HG03196 (cell line): Measurements from ENCODE around the gene ABCA13.
"Not testable (repeated sequence)": the region's sequence is repeated elsewhere in the genome, so short reads cannot be mapped to it uniquely, and the experiment has no call there.

Experiments used
- ATAC-seq: cut with Tn5 transposase; IDR thresholded peaks from one replicate; pipeline ENCODE4 v1.9.1; 2021; ENCODE audit not compliant: unreplicated experiment

The ABCA13 gene

DNA sequence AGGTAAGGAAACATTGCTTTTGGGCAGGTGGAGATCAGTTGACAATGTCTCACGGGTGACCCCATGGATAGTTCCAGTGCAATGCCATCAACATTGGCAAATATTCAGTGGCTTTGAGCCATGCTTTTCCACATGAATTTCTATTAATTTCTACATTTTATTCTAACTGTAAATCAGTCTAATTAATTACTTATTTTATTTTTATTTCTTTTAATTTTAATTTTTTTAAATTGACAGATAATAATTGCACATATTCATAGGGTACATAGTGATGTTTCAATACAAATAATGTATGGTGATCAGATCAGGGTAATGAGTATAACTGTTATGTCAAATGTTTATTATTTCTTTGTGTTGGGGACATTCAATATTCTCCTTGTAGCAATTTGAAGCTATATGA, 3.8 kb downstream of the ABCA13 start:
- ATAC-seq: no peak

DNA sequence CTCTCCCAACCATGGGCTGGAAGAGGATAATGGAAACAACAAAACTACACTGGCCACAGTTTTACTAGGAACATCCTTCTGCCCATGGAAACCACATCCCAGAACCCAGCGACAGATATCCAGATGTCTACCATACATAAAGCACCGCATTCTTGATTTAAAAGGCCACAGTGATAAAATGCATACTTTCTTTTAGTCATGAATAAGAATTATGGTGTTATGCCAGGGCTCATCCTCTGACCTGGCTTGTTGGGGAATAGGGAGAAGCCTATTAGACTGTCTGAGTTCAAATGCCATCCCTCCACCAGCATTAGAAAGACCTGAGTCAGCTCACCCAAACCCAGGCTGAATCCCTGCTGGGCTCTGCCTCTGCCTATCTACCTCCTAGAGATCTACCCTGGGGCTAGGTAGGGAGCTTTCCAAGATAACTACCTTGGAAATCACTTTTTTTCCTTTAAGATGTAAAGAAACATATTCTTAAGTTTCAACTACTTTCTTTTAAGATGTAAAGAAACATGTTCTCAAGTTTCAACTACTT, 5.2 kb downstream of the ABCA13 start:
- ATAC-seq: no peak

DNA sequence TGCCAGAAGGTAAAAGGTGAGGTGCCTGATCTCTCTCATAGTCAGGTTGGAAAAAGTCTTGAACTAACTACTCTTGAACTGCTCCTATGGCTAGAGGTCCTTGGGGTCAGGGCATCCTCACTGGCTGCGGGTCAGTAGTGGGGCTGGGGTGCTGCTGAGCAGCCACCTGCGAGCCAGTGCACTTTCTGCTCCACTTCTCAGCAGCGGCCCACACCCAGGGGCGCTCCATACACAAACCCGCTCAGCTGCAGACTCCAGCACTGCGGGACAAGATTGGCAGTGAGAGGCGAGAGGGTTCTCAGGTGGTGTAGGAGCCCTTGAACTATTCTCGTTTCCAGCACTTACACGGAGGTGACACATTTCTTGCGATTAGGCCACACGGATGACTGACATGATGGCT, 6.0 kb downstream of the ABCA13 start:
- no peak for ATAC-seq

DNA sequence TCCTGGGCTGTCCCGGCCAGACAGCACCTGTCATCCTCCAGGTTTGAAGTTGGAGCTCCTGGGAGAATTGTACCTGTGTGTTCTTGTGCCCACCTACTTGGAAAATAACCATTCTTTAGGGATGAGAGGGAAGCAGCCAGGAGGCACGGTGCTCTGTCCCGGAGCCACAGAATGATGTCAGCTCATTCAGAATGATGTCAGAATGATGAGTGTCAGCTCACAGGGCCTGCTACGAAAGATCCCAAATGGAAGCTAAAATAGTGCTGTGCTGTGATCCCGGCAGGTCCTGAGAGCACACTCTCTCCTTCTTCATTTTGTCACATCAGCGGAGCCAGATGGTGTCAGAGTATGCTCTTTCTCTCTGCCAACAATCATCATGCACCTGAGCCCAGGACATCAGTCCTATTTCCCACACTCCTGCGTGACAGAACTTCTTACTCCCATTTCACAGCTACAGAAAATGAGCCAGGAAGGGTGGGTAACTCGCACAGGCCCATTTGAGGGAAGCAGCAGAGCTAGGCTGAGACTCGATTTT, 8.3 kb downstream of the ABCA13 start:
- no peak for ATAC-seq

DNA sequence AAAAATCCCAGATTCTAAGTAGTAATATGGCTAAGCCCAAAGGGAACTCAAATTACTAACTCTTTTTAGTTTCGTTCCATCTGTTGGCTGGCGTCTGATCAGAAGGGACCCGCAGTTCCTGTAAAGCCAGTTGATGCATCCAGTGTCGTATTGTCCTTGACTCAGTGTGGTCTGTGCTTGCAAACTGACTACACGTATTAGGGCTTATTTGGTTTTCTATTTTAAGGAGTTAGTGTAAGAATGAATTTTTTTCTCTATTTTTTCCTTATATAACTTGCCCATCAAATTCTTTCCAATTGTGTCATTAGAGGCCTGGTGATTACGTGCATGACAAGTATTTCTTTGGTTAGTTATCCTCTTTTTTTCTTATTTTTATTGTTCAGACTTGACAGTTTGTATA, 9.7 kb downstream of the ABCA13 start:
- ATAC-seq: no peak

DNA sequence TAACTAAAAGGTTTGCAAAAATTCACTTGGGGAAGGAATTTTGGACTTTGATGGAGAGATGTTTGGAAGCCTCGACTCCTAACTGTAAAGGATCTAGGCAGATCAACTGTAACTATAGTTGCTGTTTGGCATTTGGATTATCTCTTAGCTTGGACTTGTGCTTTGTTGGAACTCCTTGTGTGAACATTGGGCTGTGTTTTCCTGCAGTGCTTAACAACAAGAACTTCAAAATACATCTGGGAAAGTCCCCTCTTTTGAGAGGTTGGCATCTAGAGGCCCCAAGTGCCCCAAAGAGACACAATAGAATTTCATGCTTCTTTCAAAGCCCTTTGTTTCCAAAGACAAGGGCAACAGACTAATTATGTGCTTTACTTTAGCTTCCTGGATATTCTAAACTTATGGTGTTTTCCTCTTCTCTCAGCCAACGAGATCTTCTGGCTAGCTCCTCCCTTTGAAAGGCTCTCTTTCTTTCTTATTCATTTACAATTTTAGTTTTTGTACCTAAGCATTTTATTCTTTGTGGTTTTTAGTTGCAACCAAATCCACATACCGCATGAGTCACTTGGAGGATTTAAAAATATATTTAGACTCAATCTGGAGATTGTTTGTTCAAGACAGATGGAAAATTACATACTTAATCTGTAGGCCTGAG, 11.6 kb downstream of the ABCA13 start:
- no peak for ATAC-seq

DNA sequence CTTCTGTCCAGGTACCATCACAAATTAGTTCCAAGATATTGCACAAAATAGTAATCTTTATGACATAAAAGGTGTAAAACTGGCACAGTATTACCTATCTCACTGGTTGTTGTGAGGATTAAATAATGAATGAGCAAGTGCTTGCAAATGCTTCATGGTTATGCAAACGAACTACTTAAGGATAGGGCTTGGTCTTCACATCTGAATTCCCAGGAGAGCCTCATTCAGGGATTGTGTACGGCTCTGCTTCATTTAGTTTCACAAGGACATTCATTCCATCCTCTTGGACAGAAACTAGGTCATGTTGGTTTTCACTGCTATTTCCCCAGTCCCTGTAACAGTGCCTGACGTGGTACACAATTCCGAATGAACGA, 12.1 kb downstream of the ABCA13 start:
- no peak for ATAC-seq

DNA sequence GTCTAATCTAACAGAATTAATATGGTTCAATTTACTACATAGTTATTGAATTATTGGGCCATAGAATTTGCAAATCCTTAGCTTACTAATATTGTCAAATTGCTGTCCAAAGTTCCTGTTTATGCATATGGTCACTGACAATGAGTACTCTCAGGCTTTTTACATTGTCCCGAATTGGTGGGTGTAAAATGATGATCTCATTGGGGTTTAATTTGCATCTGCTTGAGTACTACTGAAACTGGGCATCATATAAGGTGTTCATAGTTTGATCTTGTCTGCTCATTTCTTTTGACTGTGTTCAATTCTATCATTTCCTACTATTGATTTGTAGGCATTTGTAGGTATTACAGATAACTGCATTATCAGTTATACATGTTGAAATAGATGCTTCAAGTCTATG, 12.7 kb downstream of the ABCA13 start:
- ATAC-seq: no peak

DNA sequence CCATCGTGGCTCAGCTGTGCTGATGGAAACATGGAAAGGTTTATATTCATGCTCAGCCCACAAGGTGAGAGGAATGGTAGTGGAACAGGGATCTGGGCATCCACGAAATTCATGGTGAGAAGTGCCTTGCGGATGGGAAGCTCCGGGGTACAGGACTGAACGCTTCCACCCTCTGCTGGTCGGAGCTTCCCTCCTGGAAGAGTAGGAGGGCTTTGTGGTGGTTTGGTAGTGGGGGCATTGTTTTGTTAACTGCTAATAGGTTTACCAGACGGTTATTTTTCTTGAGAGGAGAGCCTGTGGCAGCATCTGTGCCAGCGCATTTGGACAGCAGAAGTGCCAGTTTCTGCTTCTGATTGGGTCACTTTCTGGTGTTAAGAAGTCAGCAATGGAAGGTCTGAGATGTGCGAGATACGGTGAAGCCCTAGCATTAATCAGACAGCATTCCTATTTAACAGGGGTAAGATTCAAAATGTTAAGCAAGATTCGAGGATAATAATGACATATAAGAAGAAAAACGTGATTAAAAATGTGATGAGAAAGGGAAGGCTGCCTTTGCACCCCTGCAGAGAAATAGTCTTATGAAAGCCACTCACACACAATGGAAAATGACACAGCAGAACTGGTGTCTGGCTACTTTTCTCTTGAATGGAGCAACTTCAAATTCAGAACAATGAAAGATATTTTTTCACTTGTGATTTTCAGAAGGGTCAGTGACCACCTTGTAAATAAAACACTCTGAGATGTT, 17.7 kb downstream of the ABCA13 start:
- no peak for ATAC-seq

DNA sequence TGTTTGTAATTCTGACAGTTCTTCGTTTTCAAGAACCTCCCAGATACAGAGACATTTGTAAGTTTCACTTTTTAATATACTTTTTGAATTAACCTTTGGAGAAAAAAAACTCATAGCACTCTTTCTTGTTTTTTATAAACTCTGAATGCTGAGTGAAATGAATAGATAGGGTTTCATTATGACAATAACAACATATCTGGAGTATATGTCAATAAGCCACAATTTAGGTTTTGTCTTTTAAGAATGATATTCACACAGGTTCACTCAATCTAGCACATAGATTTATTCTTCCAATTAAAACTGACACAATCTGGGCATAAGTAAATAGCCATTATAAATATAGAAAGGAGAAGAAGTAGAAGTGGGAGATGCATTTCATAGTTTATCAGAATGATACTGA, 21.7 kb downstream of the ABCA13 start:
- ATAC-seq: no peak

DNA sequence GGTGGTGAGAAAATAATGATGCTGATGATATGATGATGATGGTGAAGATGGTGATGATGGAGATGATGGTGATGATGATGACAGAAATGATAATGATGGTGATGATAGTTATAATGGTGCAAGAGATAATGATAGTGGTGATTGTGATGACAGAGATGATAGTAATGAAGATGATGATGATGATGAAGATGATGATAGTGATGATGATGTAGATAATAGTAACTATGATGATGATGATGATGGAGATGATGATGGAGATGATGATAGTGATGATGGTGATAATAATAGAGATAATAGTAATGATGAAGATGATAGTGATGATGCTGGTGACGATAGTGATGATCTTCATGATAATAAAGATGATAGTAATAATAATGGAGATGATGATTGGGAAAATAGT, 22.2 kb downstream of the ABCA13 start:
- no peak for ATAC-seq

DNA sequence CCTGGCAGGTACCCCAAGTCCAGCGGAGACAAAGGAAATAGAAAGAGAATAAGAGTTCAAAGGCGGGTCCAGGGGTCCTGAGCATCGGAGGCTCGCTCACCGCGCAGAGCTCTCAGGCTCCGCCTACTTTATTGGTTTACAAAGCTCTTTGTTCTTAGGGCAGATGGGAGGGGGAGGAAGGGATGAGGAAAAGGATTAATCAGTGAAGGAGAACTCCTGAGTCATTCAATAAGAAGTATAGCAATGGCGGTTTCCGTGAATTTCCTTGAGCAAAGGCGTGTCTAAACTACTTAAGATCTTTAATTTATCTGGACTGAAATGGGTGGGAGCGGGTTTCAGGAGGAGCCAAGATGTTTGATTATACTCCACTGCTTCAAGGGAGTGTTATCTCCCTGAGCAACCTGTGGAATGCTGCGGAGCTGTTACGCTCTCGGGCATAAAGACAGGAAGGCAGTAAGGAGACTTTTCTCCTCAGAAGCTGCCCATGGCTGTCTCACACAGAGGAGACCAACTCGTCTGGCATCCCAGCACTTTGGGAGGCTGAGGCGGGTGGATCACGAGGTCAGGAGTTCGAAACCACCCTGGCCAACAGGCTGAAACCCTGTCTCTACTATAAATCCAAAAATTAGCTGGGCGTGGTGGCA, 29.8 kb downstream of the ABCA13 start:
- not testable (repeated sequence) for ATAC-seq

DNA sequence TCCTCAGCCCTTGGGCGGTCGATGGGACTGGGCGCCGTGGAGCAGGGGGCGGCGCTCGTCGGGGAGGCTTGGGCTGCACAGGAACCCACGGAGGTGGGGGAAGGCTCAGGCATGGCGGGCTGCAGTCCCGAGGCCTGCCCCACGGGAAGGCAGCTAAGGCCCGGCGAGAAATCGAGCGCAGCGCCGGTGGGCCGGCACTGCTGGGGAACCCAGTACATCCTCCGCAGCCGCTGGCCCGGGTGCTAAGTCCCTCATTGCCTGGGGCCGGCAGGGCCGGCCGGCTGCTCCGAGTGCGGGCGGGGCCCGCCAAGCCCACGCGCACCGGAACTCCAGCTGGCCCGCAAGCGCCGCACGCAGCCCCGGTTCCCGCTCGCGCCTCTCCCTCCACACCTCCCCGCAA, 31.7 kb downstream of the ABCA13 start:
- ATAC-seq: not testable (repeated sequence)

DNA sequence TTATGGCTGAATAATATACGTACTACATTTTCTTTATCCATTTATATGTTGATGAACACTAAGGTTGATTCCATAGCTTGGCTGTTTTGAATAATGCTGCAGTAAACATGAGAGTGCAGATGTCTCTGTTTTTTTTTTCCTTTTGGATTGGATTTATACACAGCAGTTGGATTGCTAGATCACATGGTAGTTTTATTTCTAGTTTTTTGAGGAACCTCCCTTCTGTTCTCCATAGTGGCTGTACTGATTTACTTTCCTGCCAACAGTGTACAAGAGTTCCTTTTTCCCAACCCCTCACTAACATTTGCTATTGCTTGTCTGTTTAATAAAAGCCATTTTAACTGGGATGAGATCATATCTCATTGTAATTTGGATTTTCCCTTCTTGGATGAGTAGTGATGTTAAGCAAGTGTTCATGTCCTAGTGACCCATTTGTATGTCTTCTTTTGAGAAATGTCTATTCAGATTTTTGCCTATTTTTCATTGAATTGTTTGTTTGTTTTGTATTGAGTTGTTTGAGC, 36.0 kb downstream of the ABCA13 start:
- no peak for ATAC-seq

DNA sequence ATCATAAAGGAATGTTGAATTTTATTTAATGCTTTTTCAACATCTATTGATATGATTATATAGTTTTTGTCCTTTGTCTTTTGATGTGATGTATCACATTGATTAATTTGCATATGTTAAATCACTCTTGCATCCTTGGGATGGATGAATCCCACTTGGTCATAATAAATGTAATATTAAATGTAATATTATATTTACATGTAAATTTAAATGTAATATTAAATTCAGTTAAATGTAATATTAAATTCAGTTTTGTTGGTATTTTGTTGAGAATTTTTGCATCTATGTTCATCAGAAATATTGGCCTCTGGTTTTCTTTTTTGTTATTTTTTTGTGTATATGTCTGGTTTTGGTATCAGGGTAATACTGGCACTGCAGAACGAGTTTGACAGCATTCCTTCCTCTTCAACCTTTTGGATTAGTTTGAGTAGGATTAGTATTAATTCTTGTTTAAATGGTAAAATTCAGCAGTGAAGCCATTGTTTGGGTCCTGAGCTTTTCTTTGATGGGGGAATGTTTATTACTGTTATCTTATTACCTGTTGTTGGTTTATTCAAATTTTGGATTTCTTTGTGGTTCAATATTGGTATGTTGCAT, 37.8 kb downstream of the ABCA13 start:
- ATAC-seq: no peak

DNA sequence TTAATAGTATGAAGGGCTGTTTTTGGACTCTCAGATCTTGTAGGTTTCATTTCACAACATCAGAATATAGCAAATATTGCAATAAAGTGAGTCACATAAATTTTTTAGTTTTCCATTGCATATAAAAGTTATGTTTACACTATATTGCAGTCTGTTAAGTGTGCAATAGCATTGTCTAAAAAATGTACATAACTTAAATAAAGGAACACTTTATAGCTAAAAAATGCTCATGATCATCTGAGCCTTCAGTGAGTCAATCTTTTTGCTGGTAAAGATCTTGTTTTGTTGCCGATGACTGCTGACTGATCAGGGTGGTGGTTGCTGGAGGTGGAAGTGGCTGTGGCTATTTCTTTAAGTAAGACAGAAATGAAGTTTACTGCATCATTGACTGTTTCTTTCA, 42.0 kb downstream of the ABCA13 start:
- no peak for ATAC-seq

DNA sequence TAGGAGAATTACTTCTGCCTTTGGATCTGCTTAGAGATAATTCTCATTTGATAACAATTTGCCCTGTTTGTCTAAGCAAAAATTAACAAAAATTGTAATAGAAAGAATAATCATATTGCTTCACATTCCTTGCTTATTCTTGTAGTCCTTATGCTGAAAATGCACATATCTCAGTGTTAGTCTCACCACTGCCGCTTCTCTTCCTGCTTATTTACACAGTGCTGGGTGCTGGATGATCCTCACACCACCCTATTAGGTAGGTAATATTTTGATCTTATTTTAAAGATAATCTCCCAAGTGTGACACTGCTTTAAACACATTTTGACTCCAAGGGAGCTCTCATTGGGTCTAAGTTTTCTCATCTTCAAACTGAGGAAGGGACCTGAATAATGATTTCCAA, 46.0 kb downstream of the ABCA13 start:
- ATAC-seq: no peak

DNA sequence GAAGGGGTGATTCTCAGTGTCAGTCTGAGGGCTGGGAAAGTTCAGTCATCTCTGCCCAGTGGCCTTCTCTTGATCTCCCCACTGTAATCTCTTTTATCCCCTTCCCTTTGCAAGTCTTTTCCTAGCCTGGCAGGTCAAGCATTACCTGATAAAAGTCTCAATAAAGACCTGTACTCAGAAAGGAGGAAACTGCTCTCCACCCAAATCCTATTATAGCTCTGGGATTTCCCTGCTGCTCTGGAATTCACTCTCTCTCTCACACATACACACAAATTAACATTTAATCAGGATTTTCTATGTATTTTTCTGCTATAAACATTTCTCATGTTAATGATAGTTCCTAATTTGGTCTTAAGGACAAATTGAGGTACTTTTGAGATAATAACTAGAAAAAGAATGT, 46.5 kb downstream of the ABCA13 start:
- ATAC-seq: no peak

DNA sequence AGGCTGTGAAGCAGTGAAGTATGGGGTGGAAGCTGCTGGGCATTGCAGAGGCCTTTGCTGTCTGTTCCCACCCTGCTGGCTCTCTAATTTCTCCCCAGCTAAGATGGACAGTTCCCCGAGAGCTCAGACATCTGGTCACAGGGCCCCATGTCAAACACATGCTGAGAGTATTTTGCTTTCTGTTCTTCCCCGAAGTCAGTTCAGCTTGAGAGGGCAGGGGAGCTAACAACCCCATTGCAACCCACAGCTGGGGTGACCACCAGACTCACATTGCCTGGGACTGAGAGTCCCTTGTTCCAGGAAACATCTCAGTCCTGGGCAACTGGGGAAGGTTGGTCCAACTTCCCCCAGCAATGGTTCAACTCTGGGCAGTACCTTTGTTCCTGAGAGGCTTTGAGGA, 52.8 kb downstream of the ABCA13 start:
- ATAC-seq: no peak

DNA sequence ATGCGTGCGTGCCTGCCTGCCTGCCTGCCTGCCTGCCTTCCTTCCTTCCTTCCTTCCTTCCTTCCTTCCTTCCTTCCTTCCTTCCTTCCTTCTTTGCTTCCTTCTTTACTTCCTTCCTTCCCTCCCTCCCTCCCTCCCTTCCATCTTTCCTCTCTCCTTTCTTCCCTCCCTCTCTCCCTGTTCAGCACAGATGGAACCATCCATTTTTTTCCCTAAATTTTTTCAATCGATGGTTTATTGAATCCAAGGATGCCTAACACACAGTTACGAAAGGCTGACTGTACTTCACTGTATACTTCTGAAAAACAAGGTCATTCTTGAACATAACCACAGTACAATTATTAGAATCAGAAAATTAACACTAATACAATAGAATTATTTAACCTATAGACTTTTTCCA, 53.8 kb downstream of the ABCA13 start:
- ATAC-seq: no peak

DNA sequence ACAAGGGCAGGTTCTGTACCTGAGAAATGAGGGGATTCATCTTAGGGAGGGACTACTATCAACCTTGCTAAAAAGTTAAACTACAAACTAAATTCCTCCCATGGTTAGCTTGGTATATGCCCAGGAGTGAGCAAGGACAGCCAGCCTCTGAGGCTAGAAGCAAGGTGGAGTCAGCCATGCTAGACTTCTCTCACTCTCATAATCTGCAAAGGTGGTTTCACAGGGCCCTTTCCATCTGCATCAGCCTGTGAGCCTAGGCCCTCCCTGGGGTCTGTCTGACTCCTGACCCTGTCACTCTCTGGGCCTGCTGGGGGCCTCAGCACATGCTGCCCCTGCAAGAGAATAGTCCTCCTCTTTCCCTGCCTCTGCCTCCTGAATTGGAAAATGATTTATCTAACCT, 66.1 kb downstream of the ABCA13 start:
- ATAC-seq: no peak
